Activated naive CD8-positive, alpha-beta T cell treated with anti-CD3 and anti-CD28 coated beads, Interleukin-2, amount 10 ng/mL, durations not matched to agents 7 days and 5 days (primary cell): ENCODE measurements around the gene MSH3. TPM values are rescaled to one million over a fixed set of nuclear protein-coding genes. Genes with fewer than 3 reads are reported as not detected.

ENCODE experiments used
- ATAC-seq: fragments of 150-1000 bp; cut with Tn5 transposase; one replicate; pipeline ENCODE4 v1.10.0; 2021; ENCODE audit warnings: low read depth, moderate library complexity
- POLR2A ChIA-PET: fragments of 350-600 bp; sonication (Branson Sonifier 250); formaldehyde crosslinking; loops from one replicate; lab custom pipeline; 2021; ENCODE audit warnings: antibody characterized with exemption; lab: Charles Lee
- DNase-seq: peaks from one replicate; pipeline ENCODE4 v3.0.0; 2021
- H3K27ac Mint-ChIP-seq: one replicate; pipeline ENCODE4 v1.8.0; 2022; ENCODE audit warnings: mild to moderate bottlenecking, mixed read lengths
- H3K27me3 Mint-ChIP-seq: one replicate; pipeline ENCODE4 v1.8.0; 2022; ENCODE audit warnings: mild to moderate bottlenecking, moderate library complexity, mixed read lengths
- H3K36me3 Mint-ChIP-seq: one replicate; pipeline ENCODE4 v1.8.0; 2021; ENCODE audit warnings: mild to moderate bottlenecking, mixed read lengths
- H3K4me1 Mint-ChIP-seq: one replicate; pipeline ENCODE4 v1.8.0; 2021; ENCODE audit warnings: mixed read lengths
- H3K4me3 Mint-ChIP-seq: one replicate; pipeline ENCODE4 v1.8.0; 2022; ENCODE audit warnings: mild to moderate bottlenecking, moderate library complexity, mixed read lengths
- H3K9me3 Mint-ChIP-seq: one replicate; pipeline ENCODE4 v1.8.0; 2021; ENCODE audit warnings: mixed read lengths
- total RNA-seq, 2 experiments: library from RNA; stranded (reverse); gene quantifications; one replicate each; pipeline ENCODE4 v1.2.3, GENCODE V29; 2021

Gene MSH3
- total RNA-seq, 2 experiments from 2014 or later, result 18.1 to 18.6 TPM

DNA sequence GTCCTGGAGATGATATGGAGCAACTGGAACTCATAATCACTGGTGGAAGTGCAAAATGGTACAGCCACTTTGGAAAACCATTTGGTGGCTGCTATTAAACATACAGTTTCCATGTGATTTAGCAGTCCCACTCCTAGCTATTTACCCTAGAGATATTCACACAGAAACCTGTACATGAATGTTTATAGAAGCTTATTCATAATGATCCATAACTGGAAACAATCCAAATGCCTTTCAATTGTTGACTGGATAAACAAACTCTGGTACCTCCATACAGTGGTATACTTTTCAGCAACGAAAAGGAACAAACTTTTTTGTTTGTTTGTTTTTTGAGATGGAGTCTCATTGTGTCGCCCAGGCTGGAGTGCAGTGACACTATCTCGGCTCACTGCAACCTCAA, 258.0 kb downstream of the MSH3 start:
- POLR2A ChIA-PET, result no interaction called here
- peaks cover 14% of the 10 kb centered on the region for H3K36me3 Mint-ChIP-seq
- no peak overlapping the region for H3K27ac Mint-ChIP-seq
- no peak overlapping the region for H3K4me3 Mint-ChIP-seq
- no peak for DNase-seq
- peaks cover 2% of the 10 kb centered on the region for H3K27me3 Mint-ChIP-seq
- no peak for ATAC-seq
- H3K4me1 Mint-ChIP-seq, result peaks cover 6% of the 10 kb centered on the region
- H3K9me3 Mint-ChIP-seq, result peaks cover 4% of the 10 kb centered on the region

DNA sequence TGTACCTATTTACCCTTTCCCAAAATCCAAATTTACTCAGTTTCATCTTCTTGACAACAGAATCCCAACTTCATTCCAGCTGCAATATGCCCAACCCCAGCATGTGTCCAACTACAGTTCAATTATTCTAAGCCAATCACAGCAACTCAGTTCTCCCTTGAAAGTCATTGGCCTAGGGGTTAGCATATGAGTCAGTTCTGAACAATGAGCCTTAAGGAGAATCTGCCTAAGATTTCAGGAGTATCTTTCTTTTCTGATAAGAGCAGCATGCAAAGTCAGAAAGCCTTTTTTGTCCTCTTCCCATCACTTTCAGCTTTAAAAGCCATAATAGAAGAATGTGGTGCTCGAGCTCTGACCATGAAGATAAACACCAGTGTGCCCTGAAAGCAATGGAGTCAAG, 261.3 kb downstream of the MSH3 start:
- peaks cover 18% of the 10 kb centered on the region for H3K36me3 Mint-ChIP-seq
- no peaks in the 10 kb centered on the region for H3K27me3 Mint-ChIP-seq
- peaks cover 9% of the 10 kb centered on the region for H3K4me1 Mint-ChIP-seq
- ATAC-seq (no peak), DNase-seq (no peak)
- POLR2A ChIA-PET, result no interaction called here
- no peak overlapping the region for H3K4me3 Mint-ChIP-seq
- H3K27ac Mint-ChIP-seq, result no peak overlapping the region
- H3K9me3 Mint-ChIP-seq, result peaks cover 4% of the 10 kb centered on the region

- POLR2A ChIA-PET, result interaction anchor here (0.6 kb wide), 1 partner anchor 78 kb away, joined by 4 read pairs; no protein-coding TSS in a partner anchor
- no peak overlapping the region for H3K4me3 Mint-ChIP-seq
- H3K27ac Mint-ChIP-seq, result no peak overlapping the region
- H3K36me3 Mint-ChIP-seq, result peaks cover 15% of the 10 kb centered on the region
- H3K4me1 Mint-ChIP-seq, result peaks cover 9% of the 10 kb centered on the region
- no peak for DNase-seq
- no peaks in the 10 kb centered on the region for H3K27me3 Mint-ChIP-seq
- no peak for ATAC-seq
- H3K9me3 Mint-ChIP-seq, result peaks cover 4% of the 10 kb centered on the region
Measured at GRCh38 chr5:80916676-80917075, 262.2 kb downstream of the MSH3 start.

- no peak for ATAC-seq
- peaks cover 9% of the 10 kb centered on the region for H3K4me1 Mint-ChIP-seq
- H3K9me3 Mint-ChIP-seq, result peaks cover 1% of the 10 kb centered on the region
- H3K27me3 Mint-ChIP-seq, result no peaks in the 10 kb centered on the region
- H3K4me3 Mint-ChIP-seq, result no peak overlapping the region
- DNase-seq, result no peak
- H3K27ac Mint-ChIP-seq, result no peak overlapping the region
- POLR2A ChIA-PET, result interaction anchor here (0.7 kb wide), 1 partner anchor 47 kb away, joined by 3 read pairs; no protein-coding TSS in a partner anchor
- H3K36me3 Mint-ChIP-seq, result peaks cover 12% of the 10 kb centered on the region
Measured at GRCh38 chr5:80917631-80918030, 263.2 kb downstream of the MSH3 start.

DNA sequence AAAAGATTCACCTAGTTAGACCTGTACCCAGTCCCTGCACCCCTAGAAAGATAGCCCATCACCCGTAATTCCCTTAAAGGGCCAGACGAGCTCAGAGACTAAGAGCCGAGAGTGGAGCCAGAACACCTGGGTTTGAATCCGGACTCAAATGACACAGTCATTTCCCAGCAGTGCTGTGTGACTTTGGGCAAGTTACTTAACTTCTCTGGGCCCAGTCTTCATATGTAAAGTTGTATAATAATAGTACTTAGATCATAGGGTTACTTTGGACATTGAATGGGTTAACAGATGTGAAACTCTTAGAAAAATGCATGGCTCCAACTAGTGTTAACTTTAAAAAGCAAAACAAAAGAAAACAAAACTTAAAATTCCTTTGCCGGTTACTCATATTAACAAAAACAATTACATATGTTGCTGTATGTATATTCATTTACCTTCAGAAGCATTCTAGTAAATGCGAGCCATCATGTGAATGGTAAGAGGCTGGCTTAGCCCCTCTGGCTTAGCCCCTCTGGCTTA, 265.3 kb downstream of the MSH3 start:
- H3K4me3 Mint-ChIP-seq, result no peak overlapping the region
- no peaks in the 10 kb centered on the region for H3K9me3 Mint-ChIP-seq
- peaks cover 9% of the 10 kb centered on the region for H3K4me1 Mint-ChIP-seq
- POLR2A ChIA-PET, result interaction anchor here (0.6 kb wide), 1 partner anchor 131 kb away, joined by 3 read pairs; no protein-coding TSS in a partner anchor
- H3K27ac Mint-ChIP-seq, result no peak overlapping the region
- no peaks in the 10 kb centered on the region for H3K27me3 Mint-ChIP-seq
- ATAC-seq (no peak), DNase-seq (no peak)
- peaks cover 8% of the 10 kb centered on the region for H3K36me3 Mint-ChIP-seq

GRCh38 chr5:80920333-80920732, 265.9 kb downstream of the MSH3 start:
- no peak for ATAC-seq
- Mint-ChIP-seq H3K4me1 (peaks cover 9% of the 10 kb centered on the region), H3K4me3 (no peak overlapping the region), H3K27me3 (no peaks in the 10 kb centered on the region), H3K36me3 (peaks cover 8% of the 10 kb centered on the region), H3K27ac (no peak overlapping the region), H3K9me3 (no peaks in the 10 kb centered on the region)
- POLR2A ChIA-PET, result interaction anchor here (0.6 kb wide), 1 partner anchor 132 kb away, joined by 3 read pairs; no protein-coding TSS in a partner anchor
- no peak for DNase-seq

- H3K27me3 Mint-ChIP-seq, result no peaks in the 10 kb centered on the region
- ATAC-seq, result no peak
Measured at GRCh38 chr5:80921026-80921425, 266.6 kb downstream of the MSH3 start.

DNA sequence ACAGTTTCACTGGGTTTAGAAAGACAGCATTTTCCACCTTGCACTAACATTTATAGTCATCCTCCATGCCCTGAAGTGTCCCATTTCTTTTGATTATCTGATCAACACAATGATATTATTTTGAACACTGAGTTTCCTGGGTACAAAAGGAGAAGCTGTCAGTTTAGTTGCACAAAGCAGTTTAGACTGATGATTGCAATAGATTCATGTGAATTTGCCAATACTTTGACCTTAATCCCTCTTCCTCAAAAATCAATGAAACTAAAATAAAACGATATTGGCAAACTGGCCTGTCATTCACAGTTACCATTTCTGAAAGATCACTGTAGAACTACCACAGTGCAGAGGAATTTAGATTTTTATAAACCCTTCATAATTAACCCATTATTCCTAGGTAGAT, 271.5 kb downstream of the MSH3 start:
- ATAC-seq, result no peak
- H3K9me3 Mint-ChIP-seq, result no peaks in the 10 kb centered on the region
- no peaks in the 10 kb centered on the region for H3K27me3 Mint-ChIP-seq

More at GRCh38 chr5:80921026-80921425, 266.6 kb downstream of the MSH3 start:
- no peak overlapping the region for H3K4me3 Mint-ChIP-seq
- no peaks in the 10 kb centered on the region for H3K9me3 Mint-ChIP-seq
- peaks cover 7% of the 10 kb centered on the region for H3K36me3 Mint-ChIP-seq
- peaks cover 9% of the 10 kb centered on the region for H3K4me1 Mint-ChIP-seq
- POLR2A ChIA-PET, result no interaction called here
- no peak for DNase-seq
- no peak overlapping the region for H3K27ac Mint-ChIP-seq

More for the DNA sequence above, 271.5 kb downstream of the MSH3 start:
- no peak for DNase-seq
- POLR2A ChIA-PET, result no interaction called here
- Mint-ChIP-seq H3K36me3 (no peaks in the 10 kb centered on the region), H3K4me3 (no peak overlapping the region), H3K27ac (no peak overlapping the region), H3K4me1 (peaks cover 2% of the 10 kb centered on the region)

Other genes starting within 250 kb of the MSH3 start
- 10 to 100 TPM; 17.4 to 20.8 TPM for gene ZFYVE16, start 246.6 kb upstream of the MSH3 start, total RNA-seq
- gene FAM151B, start 166.6 kb upstream of the MSH3 start, total RNA-seq, result 1 to 10 TPM in 1 of 2 experiments, not detected in 1; 1.0 TPM
- not detected for gene ANKRD34B, start 84.4 kb upstream of the MSH3 start, total RNA-seq
- gene DHFR, start 331 bp downstream of the MSH3 start, total RNA-seq, result 10 to 100 TPM; 63.6 to 67.4 TPM